ENCODE measurements around the gene SHKBP1.

DNA sequence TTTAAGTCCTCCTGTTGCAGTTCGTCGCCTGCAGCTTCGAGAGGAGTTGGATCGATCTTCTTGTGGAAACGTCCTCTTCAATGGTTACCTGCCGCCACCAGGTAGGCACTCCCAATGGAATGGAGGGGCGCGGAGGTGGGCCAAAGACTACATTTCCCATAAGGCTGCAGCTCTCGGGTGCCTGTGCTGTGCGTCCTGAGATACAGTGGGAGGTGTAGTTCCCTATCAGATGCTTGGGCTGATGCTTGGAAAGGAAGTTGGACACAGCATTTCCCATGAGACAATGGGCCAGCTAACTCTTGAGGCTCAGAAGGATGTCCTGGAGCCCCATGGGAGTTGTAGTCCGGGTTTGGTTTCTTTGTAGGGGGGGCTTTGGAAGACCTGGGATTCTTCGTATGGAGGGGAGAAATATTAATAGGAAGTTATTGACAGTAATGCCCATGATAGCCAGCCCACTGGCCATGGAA is 1.8 kb downstream of the SHKBP1 start:
- TF ChIP-seq, protein P1, sequence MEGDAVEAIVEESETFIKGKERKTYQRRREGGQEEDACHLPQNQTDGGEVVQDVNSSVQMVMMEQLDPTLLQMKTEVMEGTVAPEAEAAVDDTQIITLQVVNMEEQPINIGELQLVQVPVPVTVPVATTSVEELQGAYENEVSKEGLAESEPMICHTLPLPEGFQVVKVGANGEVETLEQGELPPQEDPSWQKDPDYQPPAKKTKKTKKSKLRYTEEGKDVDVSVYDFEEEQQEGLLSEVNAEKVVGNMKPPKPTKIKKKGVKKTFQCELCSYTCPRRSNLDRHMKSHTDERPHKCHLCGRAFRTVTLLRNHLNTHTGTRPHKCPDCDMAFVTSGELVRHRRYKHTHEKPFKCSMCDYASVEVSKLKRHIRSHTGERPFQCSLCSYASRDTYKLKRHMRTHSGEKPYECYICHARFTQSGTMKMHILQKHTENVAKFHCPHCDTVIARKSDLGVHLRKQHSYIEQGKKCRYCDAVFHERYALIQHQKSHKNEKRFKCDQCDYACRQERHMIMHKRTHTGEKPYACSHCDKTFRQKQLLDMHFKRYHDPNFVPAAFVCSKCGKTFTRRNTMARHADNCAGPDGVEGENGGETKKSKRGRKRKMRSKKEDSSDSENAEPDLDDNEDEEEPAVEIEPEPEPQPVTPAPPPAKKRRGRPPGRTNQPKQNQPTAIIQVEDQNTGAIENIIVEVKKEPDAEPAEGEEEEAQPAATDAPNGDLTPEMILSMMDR (conservative IDR thresholded peaks at IDR 0.05; ENCODE audit: low read depth, low read length): no peak
- TF ChIP-seq POLR2A (IDR thresholded peaks at IDR 0.05; ENCODE audit: low read depth, low read length): no peak
- TF ChIP-seq SMC3 (IDR thresholded peaks at IDR 0.05; ENCODE audit: low read depth, low read length): no peak
- no peak for TF ChIP-seq CEBPB (IDR thresholded peaks at IDR 0.05; ENCODE audit: low read depth, low read length)
- TF ChIP-seq, protein P2, sequence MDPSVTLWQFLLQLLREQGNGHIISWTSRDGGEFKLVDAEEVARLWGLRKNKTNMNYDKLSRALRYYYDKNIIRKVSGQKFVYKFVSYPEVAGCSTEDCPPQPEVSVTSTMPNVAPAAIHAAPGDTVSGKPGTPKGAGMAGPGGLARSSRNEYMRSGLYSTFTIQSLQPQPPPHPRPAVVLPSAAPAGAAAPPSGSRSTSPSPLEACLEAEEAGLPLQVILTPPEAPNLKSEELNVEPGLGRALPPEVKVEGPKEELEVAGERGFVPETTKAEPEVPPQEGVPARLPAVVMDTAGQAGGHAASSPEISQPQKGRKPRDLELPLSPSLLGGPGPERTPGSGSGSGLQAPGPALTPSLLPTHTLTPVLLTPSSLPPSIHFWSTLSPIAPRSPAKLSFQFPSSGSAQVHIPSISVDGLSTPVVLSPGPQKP (IDR thresholded peaks at IDR 0.05; ENCODE audit: borderline replicate concordance, low read depth, low read length): no peak
- TF ChIP-seq, protein P3, sequence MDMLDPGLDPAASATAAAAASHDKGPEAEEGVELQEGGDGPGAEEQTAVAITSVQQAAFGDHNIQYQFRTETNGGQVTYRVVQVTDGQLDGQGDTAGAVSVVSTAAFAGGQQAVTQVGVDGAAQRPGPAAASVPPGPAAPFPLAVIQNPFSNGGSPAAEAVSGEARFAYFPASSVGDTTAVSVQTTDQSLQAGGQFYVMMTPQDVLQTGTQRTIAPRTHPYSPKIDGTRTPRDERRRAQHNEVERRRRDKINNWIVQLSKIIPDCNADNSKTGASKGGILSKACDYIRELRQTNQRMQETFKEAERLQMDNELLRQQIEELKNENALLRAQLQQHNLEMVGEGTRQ (IDR thresholded peaks at IDR 0.05; ENCODE audit: low read depth, low read length): no peak
- no peak for TF ChIP-seq RFX5 (IDR thresholded peaks at IDR 0.05; ENCODE audit: low read depth, low read length)

All from IMR-90 (cell line).